Uterus (tissue), 4 donors: ENCODE data around the gene GM2A. TPM values are rescaled to one million over a fixed set of nuclear protein-coding genes. Genes with fewer than 3 reads are reported as not detected.
A peak's percentile ranks its signal among the peaks of the same experiment; 100 is the strongest.
"Not testable (repeated sequence)": the region's sequence is repeated elsewhere in the genome, so short reads cannot be mapped to it uniquely, and the experiment has no call there.

Source experiments
- DNase-seq, 2 donors: peaks; one replicate each; pipeline ENCODE4 v3.0.0-alpha.2; 2019 to 2020
- H3K27ac ChIP-seq, 2 donors: fragments of 200-600 bp; sonication (generic); 1 replicate in 1 of 2; 2 replicates in 1 of 2; pipeline ENCODE4 v1.5.1; 2016 to 2018
- H3K27me3 ChIP-seq, 2 donors: fragments of 200-600 bp; sonication (generic); one replicate each; pipeline ENCODE4 v1.5.1; 2018 to 2019; ENCODE audit warnings: control low read depth in 1 of 2
- H3K36me3 ChIP-seq, 2 donors: fragments of 200-600 bp; sonication (generic); one replicate each; pipeline ENCODE4 v1.5.1; 2019; ENCODE audit warnings: control low read depth in 1 of 2
- H3K4me1 ChIP-seq, 2 donors: fragments of 200-600 bp; sonication (generic); one replicate each; pipeline ENCODE4 v1.5.1; 2018 to 2019; ENCODE audit warnings: control low read depth in 1 of 2
- H3K4me3 ChIP-seq, 2 donors: fragments of 200-600 bp; sonication (generic); 1 replicate in 1 of 2; 2 replicates in 1 of 2; pipeline ENCODE4 v1.5.1; 2018 to 2019; ENCODE audit warnings: mild to moderate bottlenecking in 1 of 2
- H3K9me3 ChIP-seq, 2 donors: fragments of 200-600 bp; sonication (generic); one replicate each; pipeline ENCODE4 v1.5.1; 2019; ENCODE audit warnings: control low read depth in 1 of 2
- POLR2A ChIP-seq, 2 donors: fragments of 450-650 bp; IDR thresholded peaks; one replicate each; pipeline ENCODE4 v1.6.1; 2016; ENCODE audit warnings: antibody characterized with exemption in 2 of 2, mild to moderate bottlenecking in 1 of 2, moderate library complexity in 1 of 2
- intact Hi-C: fragments of 100-400 bp; cut with DNase I; formaldehyde crosslinking; loops from one replicate; pipeline ENCODE4 v1.15.1; 2023; ENCODE audit warnings: low total_unique reads
- total RNA-seq, 4 donors: library from RNA; depleted of rRNA in 3 of 4; stranded (reverse); fragments of >200 nt in 3 of 4; gene quantifications; one replicate each; pipeline versions ENCODE4 v1.1.0 to v1.2.4, GENCODE V29; 2014 to 2023
- TF ChIP-seq, protein P1 (sequence below), 4 experiments: fragments of 200-600 bp in 2 of 4; fragments of 450-650 bp in 2 of 4; sonication (generic) in 2 of 4; IDR thresholded peaks; one replicate each; pipeline ENCODE4 v1.5.1; 2016 to 2019; ENCODE audit warnings: antibody characterized with exemption in 4 of 4, mild to moderate bottlenecking in 2 of 4, moderate library complexity in 1 of 4
- donor health status: DM: yes; HTN: yes; CAD: no.

Gene GM2A
- total RNA-seq, 4 donors from 2014 or later: 14.7 to 33.8 (median 23.8) TPM

DNA sequence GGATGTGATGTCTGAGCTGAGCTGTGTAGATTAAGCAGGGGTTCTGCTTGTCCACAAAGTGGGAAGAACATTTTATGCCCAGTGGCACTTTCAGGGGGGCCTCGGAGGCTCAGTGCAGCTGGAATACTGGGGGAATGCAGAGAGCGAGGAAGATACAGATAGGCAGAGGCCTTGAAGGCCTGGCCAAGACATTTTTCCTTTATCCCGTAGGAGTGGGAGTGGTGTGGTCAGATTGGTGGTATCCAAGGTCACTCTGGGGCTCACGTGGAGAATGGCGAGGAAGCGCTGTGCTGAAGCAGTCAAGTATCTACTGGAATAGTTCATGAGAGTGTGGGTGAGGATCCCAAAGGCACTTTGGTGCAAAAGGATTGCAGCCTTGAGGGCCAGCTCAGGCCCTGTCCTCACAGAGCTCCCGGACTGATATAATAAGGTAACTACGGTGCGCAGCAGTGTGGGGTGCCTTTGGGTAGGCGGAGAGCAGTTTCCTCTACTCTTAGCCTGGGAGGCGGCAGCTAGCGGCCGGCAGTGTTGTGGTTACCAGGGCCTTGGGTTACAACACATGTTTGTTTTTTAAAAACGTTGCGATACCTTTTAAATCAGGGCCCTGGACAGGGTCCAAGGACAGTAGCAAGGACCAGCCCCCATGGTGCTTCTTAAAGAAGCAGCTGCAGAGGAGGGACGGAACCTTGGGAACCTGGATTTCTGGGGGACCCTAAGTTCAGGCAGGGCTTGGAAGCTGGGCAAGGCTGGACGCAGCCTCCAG is 18.3 kb upstream of the GM2A start:
- TF ChIP-seq POLR2A (IDR thresholded peaks at IDR 0.05): peak in 1 of 2 donors; percentile 26
- TF ChIP-seq, protein P1, sequence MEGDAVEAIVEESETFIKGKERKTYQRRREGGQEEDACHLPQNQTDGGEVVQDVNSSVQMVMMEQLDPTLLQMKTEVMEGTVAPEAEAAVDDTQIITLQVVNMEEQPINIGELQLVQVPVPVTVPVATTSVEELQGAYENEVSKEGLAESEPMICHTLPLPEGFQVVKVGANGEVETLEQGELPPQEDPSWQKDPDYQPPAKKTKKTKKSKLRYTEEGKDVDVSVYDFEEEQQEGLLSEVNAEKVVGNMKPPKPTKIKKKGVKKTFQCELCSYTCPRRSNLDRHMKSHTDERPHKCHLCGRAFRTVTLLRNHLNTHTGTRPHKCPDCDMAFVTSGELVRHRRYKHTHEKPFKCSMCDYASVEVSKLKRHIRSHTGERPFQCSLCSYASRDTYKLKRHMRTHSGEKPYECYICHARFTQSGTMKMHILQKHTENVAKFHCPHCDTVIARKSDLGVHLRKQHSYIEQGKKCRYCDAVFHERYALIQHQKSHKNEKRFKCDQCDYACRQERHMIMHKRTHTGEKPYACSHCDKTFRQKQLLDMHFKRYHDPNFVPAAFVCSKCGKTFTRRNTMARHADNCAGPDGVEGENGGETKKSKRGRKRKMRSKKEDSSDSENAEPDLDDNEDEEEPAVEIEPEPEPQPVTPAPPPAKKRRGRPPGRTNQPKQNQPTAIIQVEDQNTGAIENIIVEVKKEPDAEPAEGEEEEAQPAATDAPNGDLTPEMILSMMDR (IDR thresholded peaks at IDR 0.05): peak in 1 of 4 experiments; percentile 5
- intact Hi-C loops: loop anchor here (10.0 kb wide), 1 partner anchor 110 kb away; no protein-coding TSS in a partner anchor
- H3K36me3 ChIP-seq: no peaks in the 10 kb centered on the region
- no peaks in the 10 kb centered on the region for H3K27me3 ChIP-seq
- no peaks in the 10 kb centered on the region for H3K9me3 ChIP-seq
- peak overlapping the region; percentile 79 to 82 for H3K27ac ChIP-seq
- peak overlapping the region in 1 of 2 donors; percentile 6 for H3K4me3 ChIP-seq
- H3K4me1 ChIP-seq: peaks cover 0 to 11% of the 10 kb centered on the region in 2 donors
- DNase-seq: peak; percentile 82 to 91

DNA sequence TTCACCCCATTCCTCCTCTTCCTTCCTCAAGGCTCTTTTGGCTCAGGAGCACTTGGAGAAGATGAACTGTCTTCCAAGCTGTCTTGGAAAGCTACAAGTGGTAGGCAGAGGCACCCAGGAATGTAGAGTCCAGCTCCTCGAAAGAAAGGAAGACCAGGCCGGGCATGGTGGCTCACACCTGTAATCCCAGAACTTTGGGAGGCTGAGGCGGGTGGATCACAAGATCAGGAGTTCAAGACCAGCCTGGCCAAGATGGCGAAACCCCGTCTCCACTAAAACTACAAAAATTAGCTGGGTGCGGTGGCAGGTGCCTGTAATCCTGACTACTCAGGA is 17.8 kb upstream of the GM2A start:
- DNase-seq, H3K4me3 ChIP-seq, H3K9me3 ChIP-seq, H3K36me3 ChIP-seq, H3K27me3 ChIP-seq: not testable (repeated sequence)
- Histone ChIP-seq H3K4me1 (peaks cover 0 to 11% of the 10 kb centered on the region in 2 donors), H3K27ac (peak overlapping the region; percentile 79 to 82)
- intact Hi-C loops: loop anchor here (10.0 kb wide), 1 partner anchor 110 kb away; no protein-coding TSS in a partner anchor

DNA sequence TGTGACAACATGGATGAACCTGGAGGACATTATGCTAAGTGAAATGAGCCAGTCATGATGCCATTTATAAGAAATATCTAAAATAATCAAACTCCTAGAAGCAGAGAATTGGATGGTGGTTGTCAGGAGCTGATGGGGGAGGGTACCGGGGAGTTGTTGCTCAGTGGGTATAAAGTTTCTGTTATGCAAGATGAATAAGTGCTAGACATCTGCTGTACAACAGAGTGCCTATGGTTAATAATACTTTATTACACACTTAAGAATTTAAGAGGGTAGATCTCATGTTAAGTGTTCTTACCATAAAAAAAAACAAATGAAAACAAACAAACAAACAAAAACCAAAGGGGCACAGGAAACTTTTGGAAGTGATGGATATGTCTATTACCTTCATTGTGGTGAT is 16.1 kb upstream of the GM2A start:
- H3K27ac ChIP-seq: no peak overlapping the region

DNA sequence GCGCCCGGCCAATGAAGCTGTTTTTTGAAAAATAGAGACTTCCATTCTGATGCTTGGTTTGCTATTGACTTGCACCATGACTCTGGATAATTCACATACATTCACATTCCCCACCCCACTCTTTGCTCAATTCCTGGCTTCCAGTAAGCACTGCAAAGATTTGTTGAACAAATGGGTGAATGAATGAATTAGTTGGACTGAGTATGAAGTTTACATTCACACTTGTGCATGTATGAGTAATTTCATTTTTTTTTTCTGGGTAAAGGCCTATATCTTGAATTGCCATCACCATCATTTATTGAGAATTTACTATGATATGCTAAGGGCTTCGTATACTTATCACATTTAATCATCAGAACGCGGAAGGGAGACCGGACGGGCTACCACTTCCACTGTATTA is 15.3 kb upstream of the GM2A start:
- Histone ChIP-seq H3K4me1 (peaks cover 0 to 11% of the 10 kb centered on the region in 2 donors), H3K27me3 (no peaks in the 10 kb centered on the region), H3K36me3 (no peaks in the 10 kb centered on the region), H3K4me3 (peak overlapping the region in 1 of 2 donors; percentile 11), H3K27ac (peak overlapping the region; percentile 74 to 77), H3K9me3 (no peaks in the 10 kb centered on the region)
- intact Hi-C loops: loop anchor here (10.0 kb wide), 1 partner anchor 113 kb away; no protein-coding TSS in a partner anchor
- no peak for DNase-seq
- TF ChIP-seq POLR2A (IDR thresholded peaks at IDR 0.05): no peak
- TF ChIP-seq, protein P1 (IDR thresholded peaks at IDR 0.05): no peak

More for the DNA sequence above, 16.1 kb upstream of the GM2A start:
- peaks cover 0 to 11% of the 10 kb centered on the region in 2 donors for H3K4me1 ChIP-seq
- no peak overlapping the region for H3K4me3 ChIP-seq
- no peak for DNase-seq
- no peaks in the 10 kb centered on the region for H3K36me3 ChIP-seq
- intact Hi-C loops: loop anchor here (10.0 kb wide), 1 partner anchor 112 kb away; no protein-coding TSS in a partner anchor
- no peaks in the 10 kb centered on the region for H3K27me3 ChIP-seq
- TF ChIP-seq POLR2A (IDR thresholded peaks at IDR 0.05): no peak
- TF ChIP-seq, protein P1 (IDR thresholded peaks at IDR 0.05): no peak
- no peaks in the 10 kb centered on the region for H3K9me3 ChIP-seq

DNA sequence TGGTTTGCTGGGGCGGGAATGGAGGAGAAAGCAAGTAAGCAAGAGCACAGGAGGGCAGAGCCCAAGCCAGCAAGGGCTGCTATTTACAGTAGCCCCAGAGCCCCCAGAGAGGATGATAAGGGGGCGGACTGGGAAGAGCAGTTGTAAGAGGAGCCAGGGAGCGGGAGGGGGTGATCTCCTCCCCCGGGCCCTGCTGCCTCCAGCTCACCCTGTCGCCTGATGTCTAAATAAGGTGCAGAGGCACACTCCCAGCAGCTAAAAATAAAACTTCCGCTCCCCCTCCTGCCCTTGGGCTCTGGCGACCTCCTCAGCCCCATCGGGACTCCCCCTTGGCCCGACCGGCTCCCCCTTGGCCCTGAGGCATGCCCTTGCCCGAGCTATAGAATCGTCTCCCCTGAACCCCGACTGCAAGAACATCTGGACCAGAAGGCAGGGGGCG is 14.7 kb upstream of the GM2A start:
- intact Hi-C loops: loop anchor here (10.0 kb wide), 1 partner anchor 114 kb away; no protein-coding TSS in a partner anchor
- H3K36me3 ChIP-seq: no peaks in the 10 kb centered on the region
- no peaks in the 10 kb centered on the region for H3K27me3 ChIP-seq
- H3K4me1 ChIP-seq: peaks cover 0 to 11% of the 10 kb centered on the region in 2 donors
- peak overlapping the region; percentile 74 to 77 for H3K27ac ChIP-seq
- H3K4me3 ChIP-seq: peak overlapping the region; percentile 11 to 14
- no peaks in the 10 kb centered on the region for H3K9me3 ChIP-seq
- DNase-seq: peak; percentile 60 to 70
- TF ChIP-seq POLR2A (IDR thresholded peaks at IDR 0.05): no peak
- TF ChIP-seq, protein P1 (IDR thresholded peaks at IDR 0.05): no peak
